Kidney epithelial cell (primary cell): ENCODE measurements around the gene SLC26A11. TPM values are rescaled to one million over a fixed set of nuclear protein-coding genes. Genes with fewer than 3 reads are reported as not detected.

Source experiments
- DNase-seq: peaks from one replicate; pipeline ENCODE4 v3.0.0-alpha.2; 2010; ENCODE audit warnings: low read depth
- H3K27me3 ChIP-seq: 2 replicates; pipeline ENCODE4 v1.6.0; 2011; ENCODE audit warnings: low read length; ENCODE audit not compliant: control insufficient read depth, insufficient read depth
- H3K36me3 ChIP-seq: 2 replicates; pipeline ENCODE4 v1.5.1; 2011; ENCODE audit warnings: low read length; ENCODE audit not compliant: control insufficient read depth, insufficient read depth
- H3K4me3 ChIP-seq: 2 replicates; pipeline ENCODE4 v1.5.1; 2011; ENCODE audit warnings: low read depth, mild to moderate bottlenecking, control low read depth, low read length
- CTCF ChIP-seq: IDR thresholded peaks from 2 replicates; pipeline ENCODE4 v1.5.1; 2011; ENCODE audit warnings: mild to moderate bottlenecking, moderate library complexity, low read length, control low read depth, inconsistent platforms; ENCODE audit not compliant: insufficient read depth, poor library complexity, severe bottlenecking
- total RNA-seq: library from RNA; depleted of rRNA; stranded (reverse); fragments of >200 nt; gene quantifications from 2 replicates; pipeline ENCODE4 v1.2.3, GENCODE V29; 2015

Gene SLC26A11
- total RNA-seq, 1 donor from 2014 or later = 19.1 TPM

GRCh38 chr17:80290156-80290555 is 69.9 kb downstream of the SLC26A11 start:
- Histone ChIP-seq H3K4me3 (no peak overlapping the region), H3K27me3 (no peaks in the 10 kb centered on the region), H3K36me3 (peaks cover 5% of the 10 kb centered on the region)
- no peak for DNase-seq
- no peak for TF ChIP-seq CTCF

- no peak for TF ChIP-seq CTCF
- H3K36me3 ChIP-seq = peaks cover 8% of the 10 kb centered on the region
- DNase-seq = no peak
These were observed 71.0 kb downstream of the SLC26A11 start for GRCh38 chr17:80291260-80291659.

GRCh38 chr17:80291691-80292487 is 71.7 kb downstream of the SLC26A11 start:
- no peak overlapping the region for H3K4me3 ChIP-seq
- no peak for TF ChIP-seq CTCF
- H3K27me3 ChIP-seq = no peaks in the 10 kb centered on the region
- H3K36me3 ChIP-seq = peaks cover 6% of the 10 kb centered on the region
- no peak for DNase-seq

More at GRCh38 chr17:80291260-80291659, 71.0 kb downstream of the SLC26A11 start:
- H3K4me3 ChIP-seq = no peak overlapping the region
- no peaks in the 10 kb centered on the region for H3K27me3 ChIP-seq

GRCh38 chr17:80292521-80292971 is 72.3 kb downstream of the SLC26A11 start:
- H3K27me3 ChIP-seq = no peaks in the 10 kb centered on the region
- no peak for DNase-seq
- TF ChIP-seq CTCF = no peak
- H3K36me3 ChIP-seq = peaks cover 6% of the 10 kb centered on the region
- H3K4me3 ChIP-seq = no peak overlapping the region

GRCh38 chr17:80294210-80294609 is 74.0 kb downstream of the SLC26A11 start:
- Histone ChIP-seq H3K27me3 (no peaks in the 10 kb centered on the region), H3K4me3 (no peak overlapping the region), H3K36me3 (peaks cover 9% of the 10 kb centered on the region)
- no peak for TF ChIP-seq CTCF
- no peak for DNase-seq

- H3K27me3 ChIP-seq = no peaks in the 10 kb centered on the region
- TF ChIP-seq CTCF = no peak
- DNase-seq = no peak
- no peak overlapping the region for H3K4me3 ChIP-seq
- peaks cover 9% of the 10 kb centered on the region for H3K36me3 ChIP-seq
These were observed 74.4 kb downstream of the SLC26A11 start for GRCh38 chr17:80294653-80295052.
